DND-41 (cell line): ENCODE measurements around the gene BLZF1.

ENCODE experiments used
- EZH2 ChIP-seq: IDR thresholded peaks from 3 replicates; pipeline ENCODE4 v1.6.1; 2012; ENCODE audit warnings: borderline replicate concordance, low read depth, mild to moderate bottlenecking, moderate library complexity, low read length, inconsistent platforms; ENCODE audit not compliant: severe bottlenecking
- TF ChIP-seq, protein P1 (sequence below): IDR thresholded peaks from 2 replicates; pipeline ENCODE4 v1.5.1; 2012; ENCODE audit warnings: borderline replicate concordance, low read length, moderate library complexity, mild to moderate bottlenecking; ENCODE audit not compliant: poor library complexity, severe bottlenecking; ENCODE audit errors: extremely low read depth

DNA sequence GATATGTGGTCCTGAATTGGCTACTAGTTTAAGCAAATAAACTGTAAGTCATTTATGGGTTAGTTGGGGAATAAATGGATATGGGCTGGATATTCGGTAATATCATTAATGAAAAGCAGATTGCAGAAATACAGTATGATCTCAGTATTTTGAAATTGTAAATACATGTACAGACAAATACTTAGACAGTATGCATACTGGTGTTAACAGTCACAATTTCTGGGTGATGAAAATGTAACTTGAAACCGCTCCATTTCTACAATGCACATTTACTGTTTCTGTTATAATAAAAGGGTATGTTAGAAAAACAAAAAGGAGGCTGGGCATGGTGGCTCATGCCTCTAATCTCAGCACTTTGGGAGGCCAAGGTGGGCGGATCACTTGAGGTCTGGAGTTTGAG lies 28.0 kb downstream of the BLZF1 start:
- TF ChIP-seq, protein P1, sequence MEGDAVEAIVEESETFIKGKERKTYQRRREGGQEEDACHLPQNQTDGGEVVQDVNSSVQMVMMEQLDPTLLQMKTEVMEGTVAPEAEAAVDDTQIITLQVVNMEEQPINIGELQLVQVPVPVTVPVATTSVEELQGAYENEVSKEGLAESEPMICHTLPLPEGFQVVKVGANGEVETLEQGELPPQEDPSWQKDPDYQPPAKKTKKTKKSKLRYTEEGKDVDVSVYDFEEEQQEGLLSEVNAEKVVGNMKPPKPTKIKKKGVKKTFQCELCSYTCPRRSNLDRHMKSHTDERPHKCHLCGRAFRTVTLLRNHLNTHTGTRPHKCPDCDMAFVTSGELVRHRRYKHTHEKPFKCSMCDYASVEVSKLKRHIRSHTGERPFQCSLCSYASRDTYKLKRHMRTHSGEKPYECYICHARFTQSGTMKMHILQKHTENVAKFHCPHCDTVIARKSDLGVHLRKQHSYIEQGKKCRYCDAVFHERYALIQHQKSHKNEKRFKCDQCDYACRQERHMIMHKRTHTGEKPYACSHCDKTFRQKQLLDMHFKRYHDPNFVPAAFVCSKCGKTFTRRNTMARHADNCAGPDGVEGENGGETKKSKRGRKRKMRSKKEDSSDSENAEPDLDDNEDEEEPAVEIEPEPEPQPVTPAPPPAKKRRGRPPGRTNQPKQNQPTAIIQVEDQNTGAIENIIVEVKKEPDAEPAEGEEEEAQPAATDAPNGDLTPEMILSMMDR: no peak
- TF ChIP-seq EZH2: no peak
